Measurements from ENCODE around the gene SUSD4. TPM values are rescaled to one million over a fixed set of nuclear protein-coding genes. Genes with fewer than 3 reads are reported as not detected.

Gene SUSD4
- total and polyA plus RNA-seq, 2 of the 8 experiments (the other 6 are each of a cell fraction or from before 2014, with no cell fraction given), result 3.9 to 5.2 TPM

DNA sequence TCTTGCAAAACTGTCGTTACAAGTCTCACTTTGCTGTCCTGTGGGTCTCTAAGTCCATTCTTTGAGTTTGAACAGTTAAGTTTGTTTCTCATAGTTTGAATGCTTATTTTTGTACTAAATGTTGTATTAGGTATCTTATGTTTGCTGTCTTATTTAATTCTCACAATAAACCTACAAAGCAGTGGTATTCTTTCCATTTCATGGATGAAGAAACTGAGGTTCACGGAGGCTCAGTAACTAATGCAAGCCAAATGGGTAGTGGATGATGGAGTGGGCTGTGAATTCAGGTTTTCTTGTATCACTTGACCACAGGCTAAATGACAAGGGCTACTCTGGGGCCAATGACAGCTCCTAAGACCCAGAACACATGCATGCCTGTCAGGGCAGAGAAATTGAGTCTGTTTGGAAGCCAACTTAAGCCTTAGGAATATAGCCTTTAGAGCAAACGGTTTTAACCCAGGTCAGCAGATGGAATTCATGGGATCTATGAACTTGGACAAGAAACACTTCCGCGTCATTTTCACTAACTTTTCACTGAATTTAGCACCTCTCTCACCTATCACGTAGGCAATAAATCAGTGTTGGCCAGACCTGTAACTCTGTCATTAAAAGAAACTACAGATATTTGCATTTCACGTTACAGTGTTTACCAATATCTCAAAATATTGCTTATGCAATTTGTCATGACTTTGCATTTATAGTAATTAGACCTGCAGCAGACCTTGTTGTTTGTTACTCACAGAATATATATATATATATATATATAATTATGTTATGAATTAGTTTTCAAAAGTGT is 153.8 kb downstream of the SUSD4 start (continued):
- TF ChIP-seq TBP (IDR thresholded peaks at IDR 0.05; ENCODE audit: low read depth, low read length), result no peak

Measured in H1 (cell line).